Measurements from ENCODE around the gene IL34.

DNA sequence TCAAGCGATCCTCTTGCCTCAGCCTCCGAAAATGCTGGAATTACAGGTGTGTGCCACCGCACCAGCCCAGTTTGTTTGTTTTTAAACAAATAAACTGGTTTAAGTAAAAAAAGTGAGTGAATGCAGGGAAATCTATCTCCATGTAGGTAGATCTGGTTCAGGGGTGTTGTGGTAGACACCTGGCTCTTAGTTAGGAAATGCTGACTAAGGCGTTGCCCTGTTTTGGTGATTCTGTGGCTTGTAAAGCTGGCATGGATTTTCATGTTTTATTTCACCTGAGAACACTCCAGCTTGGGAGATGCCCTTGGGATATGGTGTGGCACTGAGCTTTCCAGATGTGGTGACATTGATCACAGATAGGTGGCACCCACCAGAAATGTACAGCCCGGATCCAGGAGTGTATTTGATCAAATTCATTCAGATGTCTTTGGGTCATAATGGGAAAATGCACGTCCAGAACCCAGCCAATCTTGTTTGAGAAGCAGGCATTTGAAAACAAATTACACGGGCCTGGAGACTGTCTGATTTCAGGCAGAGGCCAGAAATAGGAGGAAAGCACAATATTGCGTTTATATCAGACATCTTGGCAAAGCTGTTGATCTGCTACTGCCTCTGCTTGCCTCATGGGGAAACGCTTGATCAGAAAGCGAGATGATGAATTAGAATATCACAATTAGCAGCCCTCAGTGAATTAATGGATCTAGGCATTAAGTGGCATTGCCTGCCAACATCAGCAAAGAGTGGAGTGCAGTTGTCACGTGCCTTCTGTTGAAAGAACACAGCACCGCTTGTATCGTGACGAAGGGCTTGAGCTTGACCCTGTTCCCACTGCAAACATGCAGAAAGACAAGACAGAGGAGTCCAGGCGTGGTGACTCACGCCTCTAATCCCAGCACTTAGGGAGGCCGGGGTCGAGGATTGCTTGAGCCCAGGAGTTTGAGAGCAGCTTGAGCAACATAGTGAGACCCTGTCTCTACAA, 7.3 kb upstream of the IL34 start:
- TF ChIP-seq POLR2A (IDR thresholded peaks at IDR 0.05), result no peak
- no peak for TF ChIP-seq CTCF (IDR thresholded peaks at IDR 0.05)

Measured in prostate gland (tissue), 2 donors.